Small intestine (tissue), 7 donors: ENCODE measurements around the gene RIMS1. TPM values are rescaled to one million over a fixed set of nuclear protein-coding genes. Genes with fewer than 3 reads are reported as not detected.

Experiments used
- DNase-seq, 2 donors: peaks; one replicate each; pipeline versions ENCODE4 v3.0.0 to v3.0.0-alpha.2; 2013
- FAIRE-seq: peaks from 2 replicates; lab custom pipeline; 2012; peaks lifted over from hg19 to GRCh38; lab: Jason Lieb, UNC
- H3K27ac ChIP-seq, 3 donors: one replicate each; pipeline ENCODE4 v1.5.1; 2013; ENCODE audit warnings: low read length in 2 of 3, mild to moderate bottlenecking in 2 of 3, control low read depth in 1 of 3, inconsistent platforms in 1 of 3, low read depth in 1 of 3, moderate library complexity in 1 of 3
- H3K27me3 ChIP-seq, 3 donors: one replicate each; pipeline ENCODE4 v1.6.1; 2013; ENCODE audit warnings: low read length in 3 of 3, inconsistent platforms in 1 of 3; ENCODE audit not compliant: control insufficient read depth in 3 of 3, insufficient read depth in 3 of 3
- H3K36me3 ChIP-seq, 3 donors: one replicate each; pipeline ENCODE4 v1.6.1; 2013; ENCODE audit warnings: low read length in 3 of 3, inconsistent platforms in 1 of 3, low read depth in 1 of 3, mild to moderate bottlenecking in 1 of 3, moderate library complexity in 1 of 3; ENCODE audit not compliant: control insufficient read depth in 3 of 3, insufficient read depth in 2 of 3
- H3K4me1 ChIP-seq, 3 donors: one replicate each; pipeline ENCODE4 v1.6.1; 2013; ENCODE audit warnings: low read length in 2 of 3, inconsistent platforms in 1 of 3, low read depth in 1 of 3, mild to moderate bottlenecking in 1 of 3, moderate library complexity in 1 of 3; ENCODE audit not compliant: control insufficient read depth in 3 of 3, insufficient read depth in 2 of 3
- H3K4me3 ChIP-seq, 3 donors: one replicate each; pipeline ENCODE4 v1.5.1; 2013; ENCODE audit warnings: low read length in 3 of 3, control low read depth in 1 of 3, inconsistent platforms in 1 of 3, low read depth in 1 of 3, mild to moderate bottlenecking in 1 of 3, moderate library complexity in 1 of 3
- H3K9me3 ChIP-seq, 2 donors: one replicate each; pipeline ENCODE4 v1.6.1; 2013; ENCODE audit warnings: low read depth in 1 of 2, low read length in 1 of 2; ENCODE audit not compliant: control insufficient read depth in 2 of 2, insufficient read depth in 1 of 2
- WGBS, 3 donors: extraction: QIAGEN DNeasy Blood & Tissue Kit; methylation state at CpG; one replicate each; pipeline ENCODE4 v1.1.7; 2013; 5-methylcytosine and 5-hydroxymethylcytosine counted together
- polyA plus RNA-seq, 4 donors: library from polyadenylated mRNA; stranded (reverse) in 3 of 4; unstranded in 1 of 4; fragments of 200-250 nt in 3 of 4; fragments of 120-200 nt in 1 of 4; gene quantifications; one replicate each; pipeline versions ENCODE4 v1.2.1 to v1.2.3, GENCODE V29; 2013
- donor health status: healthy with polysubstance abuse.
- donor health status: control.
- donor health status: control.
- donor health status: Bipolar disorder and iron deficiency.
- donor health status: healthy.

The RIMS1 gene
- polyA plus RNA-seq, 4 donors, result 0.27 to 1.4 (median 0.52) TPM; not detected in 1

DNA sequence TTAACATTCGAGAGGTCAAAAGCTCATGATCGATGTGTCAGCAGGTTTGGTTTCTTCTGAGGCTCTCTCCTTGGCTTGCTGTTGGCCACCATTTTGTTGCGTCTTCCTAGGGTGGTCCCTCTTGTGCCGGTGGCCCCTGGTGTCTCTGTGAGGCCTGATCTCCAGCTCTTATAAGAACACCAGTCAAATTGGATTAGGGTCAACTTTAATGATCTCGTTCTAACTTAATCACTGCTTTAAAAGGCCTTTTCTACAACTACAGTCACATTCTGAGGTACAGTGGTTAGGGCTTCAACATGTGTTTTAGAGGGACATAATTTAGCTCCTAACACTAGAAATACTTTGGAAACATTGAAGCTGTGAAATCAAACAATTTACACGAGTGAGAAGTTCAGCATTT, 494.7 kb downstream of the RIMS1 start:
- Histone ChIP-seq H3K9me3 (no peaks in the 10 kb centered on the region), H3K27ac (no peak overlapping the region), H3K4me3 (no peak overlapping the region), H3K27me3 (no peaks in the 10 kb centered on the region), H3K36me3 (no peaks in the 10 kb centered on the region), H3K4me1 (no peaks in the 10 kb centered on the region)
- FAIRE-seq (no peak), DNase-seq (no peak)
- WGBS, 3 donors, result 75 to 80% (median 75%) methylated on average over 6 of the region's 6 CpGs

DNA sequence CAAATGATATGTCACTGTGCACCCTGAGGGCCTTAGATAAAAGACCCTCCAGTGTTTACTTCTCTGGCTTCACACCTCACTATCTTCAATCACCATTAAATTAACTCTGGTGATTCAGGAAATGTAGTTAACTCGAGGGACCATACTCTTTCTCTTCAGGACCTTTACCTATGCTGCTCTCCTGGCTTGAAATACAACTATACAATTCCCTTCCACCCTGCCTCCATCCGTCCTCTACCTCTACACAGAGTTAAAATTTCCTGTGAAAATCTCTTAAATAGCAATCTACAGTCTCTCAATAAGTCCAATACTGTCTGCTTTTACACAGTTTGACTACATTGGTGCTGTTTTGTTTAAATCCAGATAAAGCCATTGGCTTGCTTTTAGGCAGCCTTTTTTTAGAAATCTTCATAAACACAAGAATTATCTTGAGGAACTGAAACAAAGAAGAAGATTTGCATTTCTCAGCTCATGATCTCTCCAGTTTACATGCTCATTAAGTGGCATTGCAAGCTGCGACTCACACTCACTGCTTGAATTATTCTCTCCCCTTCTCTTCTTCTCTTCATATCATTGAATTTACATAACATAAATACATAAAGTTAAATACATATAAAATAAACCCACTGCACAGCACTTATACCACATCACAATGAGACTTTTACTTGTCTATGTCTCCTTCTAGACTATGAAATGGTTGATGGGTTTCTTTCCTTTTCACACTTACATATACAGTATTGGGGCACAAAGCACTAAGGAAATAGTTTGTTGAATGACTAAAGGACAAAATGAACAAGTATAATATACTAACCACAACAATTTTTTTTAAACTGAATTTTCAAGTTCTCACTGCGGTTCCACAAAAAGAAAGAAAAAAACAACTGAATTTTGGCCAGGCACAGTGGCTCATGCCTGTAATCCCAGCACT, 496.5 kb downstream of the RIMS1 start:
- peak overlapping the region in 1 of 3 donors; percentile 16 for H3K27ac ChIP-seq
- 44 to 49% (median 45%) methylated on average over 4 of the region's 4 CpGs for WGBS, 3 donors

DNA sequence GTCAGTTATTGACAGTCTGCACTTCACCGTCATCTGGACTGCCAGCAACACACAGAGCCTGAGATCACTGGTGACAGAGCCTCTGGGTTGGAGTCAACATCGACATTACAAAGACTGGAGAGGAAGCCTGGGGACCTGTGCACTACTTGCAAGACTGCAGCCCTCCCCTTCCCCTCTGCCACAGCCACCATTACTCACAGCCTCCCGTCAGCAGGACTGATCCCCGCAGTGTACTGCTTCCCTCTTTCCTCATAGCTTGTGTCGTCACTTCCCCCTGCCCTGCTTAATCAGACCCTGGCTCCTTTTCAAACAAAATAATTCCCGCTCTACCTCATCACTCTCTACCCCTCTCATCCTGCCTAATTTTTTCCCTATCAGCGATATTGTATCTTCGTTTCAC, 500.0 kb downstream of the RIMS1 start:
- Histone ChIP-seq H3K9me3 (no peaks in the 10 kb centered on the region), H3K36me3 (no peaks in the 10 kb centered on the region), H3K4me1 (no peaks in the 10 kb centered on the region), H3K27ac (no peak overlapping the region), H3K27me3 (no peaks in the 10 kb centered on the region), H3K4me3 (no peak overlapping the region)
- 77 to 87% (median 81%) methylated on average over 8 of the region's 8 CpGs for WGBS, 3 donors
- DNase-seq, result no peak
- FAIRE-seq, result no peak

More for the DNA sequence above, 496.5 kb downstream of the RIMS1 start:
- H3K36me3 ChIP-seq, result no peaks in the 10 kb centered on the region
- FAIRE-seq (no peak), DNase-seq (no peak)
- no peaks in the 10 kb centered on the region for H3K9me3 ChIP-seq
- no peaks in the 10 kb centered on the region for H3K27me3 ChIP-seq
- no peak overlapping the region for H3K4me3 ChIP-seq
- H3K4me1 ChIP-seq, result no peaks in the 10 kb centered on the region

DNA sequence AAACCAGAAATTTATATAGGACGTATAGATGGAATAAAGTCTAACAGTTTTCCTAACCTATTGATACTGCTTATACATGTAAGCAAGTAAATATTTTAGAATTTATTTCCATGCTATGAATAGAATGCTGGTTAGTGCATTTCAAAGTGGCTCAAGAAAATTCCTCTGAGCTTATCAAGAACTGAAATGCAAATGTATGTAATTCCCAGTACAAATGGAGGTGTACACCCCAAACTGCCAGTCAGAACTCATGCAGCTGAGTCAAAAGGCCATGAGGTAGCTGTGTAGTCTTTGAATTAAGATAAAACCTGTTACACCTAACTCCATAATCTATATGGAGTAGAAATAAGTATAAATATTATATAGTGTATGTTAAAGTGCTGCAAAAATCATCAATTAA, 503.3 kb downstream of the RIMS1 start:
- Histone ChIP-seq H3K4me3 (no peak overlapping the region), H3K27me3 (no peaks in the 10 kb centered on the region), H3K36me3 (no peaks in the 10 kb centered on the region), H3K9me3 (no peaks in the 10 kb centered on the region), H3K4me1 (no peaks in the 10 kb centered on the region), H3K27ac (no peak overlapping the region)
- DNase-seq (no peak), FAIRE-seq (no peak)
- WGBS, 3 donors, result 86 to 96% (median 95%) methylated on average over 1 of the region's 1 CpG

DNA sequence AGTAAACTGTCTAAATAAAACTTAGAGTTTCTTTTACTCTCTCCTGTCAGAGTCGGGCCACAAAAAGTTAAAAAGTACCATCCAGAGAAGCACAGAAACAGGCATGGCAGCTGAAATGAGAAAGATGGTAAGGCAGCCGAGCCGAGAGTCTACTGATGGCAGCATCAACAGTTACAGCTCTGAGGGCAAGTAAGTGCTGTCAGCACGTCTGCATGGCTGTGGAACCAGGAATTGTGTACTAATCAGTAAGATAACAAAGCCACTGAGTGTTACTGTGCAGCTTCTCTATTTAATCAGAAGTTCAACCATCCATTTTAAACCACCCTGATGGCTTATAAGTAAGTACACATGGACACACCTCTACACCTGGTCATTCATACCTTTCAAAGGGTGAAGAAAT, 504.2 kb downstream of the RIMS1 start:
- H3K27me3 ChIP-seq, result no peaks in the 10 kb centered on the region
- 51 to 74% (median 64%) methylated on average over 4 of the region's 4 CpGs for WGBS, 3 donors
- no peaks in the 10 kb centered on the region for H3K4me1 ChIP-seq
- H3K27ac ChIP-seq, result no peak overlapping the region
- FAIRE-seq (no peak), DNase-seq (no peak)
- no peak overlapping the region for H3K4me3 ChIP-seq
- H3K36me3 ChIP-seq, result no peaks in the 10 kb centered on the region
- H3K9me3 ChIP-seq, result no peaks in the 10 kb centered on the region

DNA sequence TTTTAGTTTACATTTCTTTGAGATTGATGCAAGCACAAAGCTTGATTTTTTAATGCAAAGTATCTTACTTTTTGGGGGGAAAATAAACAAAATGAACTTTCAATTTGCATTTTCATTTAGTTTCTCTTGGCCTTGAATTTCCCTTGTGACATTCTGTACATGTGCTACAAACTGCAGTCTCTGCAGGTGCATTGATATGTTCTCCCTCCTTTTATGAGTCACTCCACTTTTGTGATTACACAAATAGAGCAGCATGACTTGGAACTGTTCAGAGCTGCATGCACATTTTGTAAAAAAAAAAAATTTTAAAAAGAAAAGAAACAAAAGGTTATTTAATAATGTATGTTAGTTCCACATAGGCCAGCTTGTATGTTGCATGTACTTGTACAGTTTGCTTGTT, 515.5 kb downstream of the RIMS1 start:
- Histone ChIP-seq H3K36me3 (no peaks in the 10 kb centered on the region), H3K4me3 (no peak overlapping the region), H3K27me3 (peaks cover 0 to 5% (median 0%) of the 10 kb centered on the region in 3 donors), H3K9me3 (no peaks in the 10 kb centered on the region), H3K4me1 (no peaks in the 10 kb centered on the region), H3K27ac (no peak overlapping the region)
- DNase-seq (no peak), FAIRE-seq (no peak)

DNA sequence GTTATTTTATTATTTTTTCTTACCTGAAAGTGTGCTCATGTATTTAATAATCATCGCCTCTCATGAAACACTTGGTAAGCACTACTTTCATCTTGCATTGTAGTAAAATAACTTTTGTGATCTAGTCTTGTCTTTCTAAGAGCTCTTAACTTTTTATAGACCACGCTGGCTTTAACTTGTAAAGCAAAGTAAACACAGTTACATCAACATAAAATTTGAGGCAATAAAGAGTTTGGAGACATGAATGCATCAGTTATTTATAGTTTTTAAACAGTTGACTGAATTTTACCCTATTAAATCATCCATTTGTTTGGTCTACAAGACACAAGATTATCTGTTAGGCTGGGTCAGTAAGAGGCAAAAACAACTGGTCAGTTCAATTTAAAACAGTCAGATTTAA, 517.1 kb downstream of the RIMS1 start:
- H3K9me3 ChIP-seq, result no peaks in the 10 kb centered on the region
- H3K36me3 ChIP-seq, result no peaks in the 10 kb centered on the region
- 48 to 64% (median 57%) methylated on average over 2 of the region's 2 CpGs for WGBS, 3 donors
- peaks cover 0 to 5% (median 0%) of the 10 kb centered on the region in 3 donors for H3K27me3 ChIP-seq
- DNase-seq (no peak), FAIRE-seq (no peak)
- H3K27ac ChIP-seq, result no peak overlapping the region
- H3K4me1 ChIP-seq, result no peaks in the 10 kb centered on the region
- no peak overlapping the region for H3K4me3 ChIP-seq

DNA sequence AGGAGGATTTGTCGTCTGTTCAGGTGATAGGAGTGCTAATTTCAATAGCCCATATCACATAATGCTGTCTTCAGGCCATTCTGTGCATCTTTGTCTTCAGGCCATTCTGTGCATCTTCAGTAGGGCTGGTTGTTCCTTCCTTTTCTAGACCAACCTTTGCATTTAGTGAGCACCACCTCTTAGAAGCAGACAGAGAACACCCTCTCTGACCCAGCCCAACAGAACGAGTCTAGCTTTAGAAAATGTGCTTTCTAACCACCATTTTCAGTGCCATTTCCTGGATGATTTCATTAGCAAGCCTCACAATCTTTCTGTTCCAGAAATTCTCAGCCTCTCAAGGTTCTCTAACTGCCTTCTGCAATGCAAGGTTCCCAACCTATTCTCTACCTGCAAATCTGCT, 520.2 kb downstream of the RIMS1 start:
- no peaks in the 10 kb centered on the region for H3K36me3 ChIP-seq
- H3K4me3 ChIP-seq, result no peak overlapping the region
- FAIRE-seq, result no peak
- peaks cover 0 to 5% (median 0%) of the 10 kb centered on the region in 3 donors for H3K27me3 ChIP-seq
- WGBS, 3 donors, result 40 to 69% (median 51%) methylated on average over 2 of the region's 2 CpGs
- no peaks in the 10 kb centered on the region for H3K9me3 ChIP-seq
- H3K4me1 ChIP-seq, result no peaks in the 10 kb centered on the region
- no peak for DNase-seq
- no peak overlapping the region for H3K27ac ChIP-seq
